Adrenal gland (tissue), 12 donors: ENCODE data around the gene CXCL13. TPM values are rescaled to one million over a fixed set of nuclear protein-coding genes. Genes with fewer than 3 reads are reported as not detected.
"Not testable (repeated sequence)": the region's sequence is repeated elsewhere in the genome, so short reads cannot be mapped to it uniquely, and the experiment has no call there.

Source experiments
- DNase-seq, 7 donors: peaks; one replicate each; pipeline ENCODE4 v3.0.0-alpha.2; 2019 to 2020
- H3K27ac ChIP-seq, 5 donors: fragments of 200-600 bp; sonication (generic) in 4 of 5; 1 replicate in 3 of 5; 2 replicates in 2 of 5; pipeline versions ENCODE4 v1.5.1 to v1.8.0; 2016 to 2020; ENCODE audit warnings: mild to moderate bottlenecking in 1 of 5
- H3K27me3 ChIP-seq: fragments of 200-600 bp; 2 replicates; pipeline ENCODE4 v1.8.0; 2021
- H3K36me3 ChIP-seq, 2 donors: fragments of 200-600 bp; replicated peaks in 1 of 2; 1 replicate in 1 of 2; 2 replicates in 1 of 2; pipeline versions ENCODE4 v1.5.1 to v1.8.0; 2018 to 2022
- H3K4me1 ChIP-seq, 2 donors: fragments of 200-600 bp; replicated peaks in 1 of 2; 1 replicate in 1 of 2; 2 replicates in 1 of 2; pipeline versions ENCODE4 v1.5.1 to v1.8.0; 2018 to 2021
- H3K4me3 ChIP-seq, 4 donors: fragments of 200-600 bp; sonication (generic) in 3 of 4; one replicate each; pipeline ENCODE4 v1.5.1; 2016 to 2018
- H3K9me3 ChIP-seq, 3 donors: fragments of 200-600 bp; sonication (generic) in 1 of 3; replicated peaks in 1 of 3; 1 replicate in 2 of 3; 2 replicates in 1 of 3; pipeline versions ENCODE4 v1.5.1 to v1.8.0; 2016 to 2021
- CTCF ChIP-seq, 6 experiments: fragments of 450-650 bp in 4 of 6; fragments of 200-600 bp in 2 of 6; sonication (generic) in 1 of 6; IDR thresholded peaks; 1 replicate in 5 of 6; 2 replicates in 1 of 6; pipeline versions ENCODE4 v1.5.1 to v1.8.0; 2016 to 2021; ENCODE audit warnings: antibody characterized with exemption in 6 of 6, mild to moderate bottlenecking in 2 of 6, moderate library complexity in 1 of 6
- POLR2A ChIP-seq, 2 donors: fragments of 450-650 bp; IDR thresholded peaks; one replicate each; pipeline ENCODE4 v1.6.1; 2017; ENCODE audit warnings: antibody characterized with exemption in 2 of 2, mild to moderate bottlenecking in 2 of 2, moderate library complexity in 1 of 2
- WGBS, 4 donors: extraction: QIAGEN DNeasy Blood & Tissue Kit in 2 of 4; methylation state at CpG; one replicate each; pipeline versions ENCODE4 v1.1.5 to v1.1.7; 2013 to 2017; 5-methylcytosine and 5-hydroxymethylcytosine counted together
- intact Hi-C, 2 donors: fragments of 100-400 bp; cut with DNase I; formaldehyde crosslinking; loops; one replicate each; pipeline versions ENCODE4 v1.14.1 to v1.15.0; 2022 to 2023
- polyA plus RNA-seq, 3 donors: library from polyadenylated mRNA; stranded (reverse); fragments of 200-250 nt in 2 of 3; fragments of 350-450 nt in 1 of 3; fragmentation: Illumina TruSeq in 1 of 3; extraction: RNeasy Lipid Tissue Mini Kit (QIAGEN cat#74804) in 1 of 3; gene quantifications; one replicate each; pipeline ENCODE4 v1.2.3, GENCODE V29; 2013 to 2014
- total RNA-seq, 9 donors: library from RNA; depleted of rRNA in 4 of 9; stranded (reverse); fragments of >200 nt in 4 of 9; fragments of 120-200 nt in 1 of 9; fragmentation: NEBNext Ultra II Directional in 1 of 9; extraction: Animal tissue kit (Norgen Biotek cat#: 25700) in 1 of 9; gene quantifications; one replicate each; pipeline versions ENCODE4 v1.1.0 to v1.2.4, GENCODE V29; 2013 to 2023
- donor health status: healthy with polysubstance abuse.
- donor health status: Bipolar disorder and iron deficiency.
- donor health status: DM: yes; HTN: yes; CAD: no.
- donor health status: DM: no; HTN: no; CAD: no.
- donor health status: DM: no; HTN: no; CAD: no.
- donor health status: DM: yes; HTN: yes; CAD: no.

CXCL13 gene
- total and polyA plus RNA-seq, 12 donors: 0.39 to 0.88 (median 0.58) TPM; not detected in 8

DNA sequence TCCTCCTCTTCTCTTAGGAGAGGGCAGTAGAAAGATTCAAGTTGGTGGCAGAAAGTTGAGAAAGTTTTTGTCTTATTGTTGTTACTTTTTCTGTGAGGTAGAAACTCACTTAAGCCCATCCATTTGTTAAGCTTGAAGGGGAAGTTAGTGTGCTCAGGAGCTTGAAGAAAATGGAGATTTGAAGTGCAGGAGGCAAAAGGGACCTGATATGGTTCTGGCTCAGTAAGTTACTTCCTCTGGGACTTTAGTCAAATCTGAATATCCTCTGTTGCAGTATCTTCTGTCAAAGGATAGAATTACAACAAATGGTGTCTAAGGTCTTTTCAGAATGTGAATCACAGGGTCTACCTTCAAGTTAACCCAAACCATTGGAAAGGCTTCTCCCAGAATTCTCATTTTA is 46.2 kb downstream of the CXCL13 start:
- Histone ChIP-seq H3K9me3 (no peaks in the 10 kb centered on the region), H3K27ac (no peak overlapping the region), H3K4me3 (no peak overlapping the region), H3K27me3 (no peaks in the 10 kb centered on the region), H3K4me1 (no peaks in the 10 kb centered on the region), H3K36me3 (no peaks in the 10 kb centered on the region)
- DNase-seq: no peak
- intact Hi-C loops: no loop called here
- TF ChIP-seq CTCF (IDR thresholded peaks at IDR 0.05): no peak
- TF ChIP-seq POLR2A (IDR thresholded peaks at IDR 0.05): no peak

- WGBS, 4 donors: 54 to 62% (median 56%) methylated on average over 5 of the region's 5 CpGs
- Histone ChIP-seq H3K9me3 (no peaks in the 10 kb centered on the region), H3K27ac (no peak overlapping the region), H3K4me1 (no peaks in the 10 kb centered on the region), H3K4me3 (no peak overlapping the region), H3K27me3 (no peaks in the 10 kb centered on the region), H3K36me3 (no peaks in the 10 kb centered on the region)
- no peak for DNase-seq
- intact Hi-C loops: no loop called here
- no peak for TF ChIP-seq POLR2A (IDR thresholded peaks at IDR 0.05)
- no peak for TF ChIP-seq CTCF (IDR thresholded peaks at IDR 0.05)
Measured at GRCh38 chr4:77652237-77652897, 46.7 kb downstream of the CXCL13 start.

DNA sequence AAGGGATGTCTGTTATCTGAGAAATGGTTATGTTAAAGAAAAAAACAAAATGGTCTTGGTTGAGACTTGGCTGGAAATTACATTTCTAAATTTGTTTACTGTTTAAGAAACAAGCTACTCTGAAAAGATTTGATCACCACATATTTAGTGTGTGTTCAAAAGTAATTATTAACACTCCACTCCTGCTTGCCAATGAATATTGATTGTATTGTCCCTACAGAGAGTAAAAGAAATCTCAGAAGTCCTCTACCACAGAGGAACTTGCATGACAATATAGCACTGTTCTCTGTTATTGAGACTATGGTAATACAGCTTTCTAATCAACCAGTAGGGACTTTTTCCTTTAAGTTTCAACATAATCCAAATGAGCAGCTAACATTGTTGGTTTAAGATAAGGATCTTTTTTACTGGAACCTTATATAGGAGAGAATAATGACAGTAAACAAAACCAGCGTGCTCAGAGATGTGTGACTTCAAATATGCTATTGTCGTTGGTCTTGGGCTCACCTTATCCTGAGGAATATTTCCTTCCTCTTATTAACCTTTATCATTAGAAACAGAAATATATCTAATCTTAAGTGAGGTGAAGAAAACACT is 47.6 kb downstream of the CXCL13 start:
- 71 to 78% (median 75%) methylated on average over 2 of the region's 2 CpGs for WGBS, 4 donors
- Histone ChIP-seq H3K27me3 (no peaks in the 10 kb centered on the region), H3K27ac (no peak overlapping the region), H3K36me3 (no peaks in the 10 kb centered on the region), H3K4me1 (no peaks in the 10 kb centered on the region), H3K9me3 (no peaks in the 10 kb centered on the region), H3K4me3 (no peak overlapping the region)
- no peak for TF ChIP-seq CTCF (IDR thresholded peaks at IDR 0.05)
- no peak for TF ChIP-seq POLR2A (IDR thresholded peaks at IDR 0.05)
- no peak for DNase-seq
- intact Hi-C loops: no loop called here

GRCh38 chr4:77660318-77660717 is 54.7 kb downstream of the CXCL13 start:
- H3K27ac ChIP-seq, H3K4me1 ChIP-seq, H3K27me3 ChIP-seq, DNase-seq, H3K9me3 ChIP-seq, intact Hi-C loops, H3K4me3 ChIP-seq, H3K36me3 ChIP-seq: not testable (repeated sequence)
- WGBS, 4 donors: 86 to 88% (median 86%) methylated on average over 5 of the region's 5 CpGs

Other genes starting within 250 kb of the CXCL13 start
- 10 to 100 TPM; 12.1 to 50.9 (median 39.4) TPM for gene CNOT6L, start 213.5 kb downstream of the CXCL13 start, total RNA-seq
- gene CNOT6L, start 213.5 kb downstream of the CXCL13 start, polyA plus RNA-seq: 10 to 100 TPM in 1 of 3 donors, 1 to 10 TPM in 2; 4.0 to 20.2 (median 4.8) TPM